GM18507 (cell line): ENCODE data around the gene ADD1.
"Not testable (repeated sequence)": the region's sequence is repeated elsewhere in the genome, so short reads cannot be mapped to it uniquely, and the experiment has no call there.

Experiments
- DNase-seq: peaks from one replicate; pipeline ENCODE4 v3.0.0; 2011; ENCODE audit warnings: low read depth; ENCODE audit not compliant: insufficient read length; ENCODE audit errors: extremely low spot score
- FAIRE-seq: peaks from 2 replicates; lab custom pipeline; 2011; peaks lifted over from hg19 to GRCh38; lab: Jason Lieb, UNC

ADD1 gene

GRCh38 chr4:2950221-2950989 lies 106.8 kb downstream of the ADD1 start:
- no peak for FAIRE-seq
- no peak for DNase-seq

GRCh38 chr4:2953496-2953895 lies 109.9 kb downstream of the ADD1 start:
- DNase-seq: no peak
- no peak for FAIRE-seq

- FAIRE-seq: peak; percentile 80
These were observed 110.9 kb downstream of the ADD1 start for GRCh38 chr4:2954358-2955185.

GRCh38 chr4:2955186-2956044 lies 111.8 kb downstream of the ADD1 start:
- not testable (repeated sequence) for FAIRE-seq

More at GRCh38 chr4:2954358-2955185, 110.9 kb downstream of the ADD1 start:
- DNase-seq: no peak

GRCh38 chr4:2958446-2958845 lies 114.8 kb downstream of the ADD1 start:
- DNase-seq (no peak), FAIRE-seq (no peak)

More at GRCh38 chr4:2955186-2956044, 111.8 kb downstream of the ADD1 start:
- DNase-seq: not testable (repeated sequence)

GRCh38 chr4:2960450-2960849 lies 116.8 kb downstream of the ADD1 start:
- FAIRE-seq, DNase-seq: not testable (repeated sequence)

- DNase-seq: no peak
- FAIRE-seq: no peak
These were observed 117.8 kb downstream of the ADD1 start for GRCh38 chr4:2961421-2961810.

- no peak for DNase-seq
- FAIRE-seq: peak; percentile 33
These were observed 118.3 kb downstream of the ADD1 start for GRCh38 chr4:2961811-2962441.

GRCh38 chr4:2962614-2963174 lies 119.0 kb downstream of the ADD1 start:
- FAIRE-seq (peak; percentile 62), DNase-seq (no peak)

- FAIRE-seq (peak; percentile 96), DNase-seq (peak; percentile 97)
These were observed 119.7 kb downstream of the ADD1 start, which contains the start of the genes GRK4 and NOP14 for GRCh38 chr4:2963175-2963965. Gene GRK4, plus strand, starts transcription at chr4:2963571. Its CDS starts 500 bp downstream, at chr4:2964071. Gene NOP14, minus strand, starts transcription at chr4:2963406. Its CDS starts 87 bp downstream, at chr4:2963319.

- DNase-seq (no peak), FAIRE-seq (peak; percentile 24)
These were observed 120.4 kb downstream of the ADD1 start for GRCh38 chr4:2963966-2964471.

- DNase-seq: no peak
- FAIRE-seq: no peak
These were observed 121.1 kb downstream of the ADD1 start for GRCh38 chr4:2964706-2965258.

GRCh38 chr4:2965262-2965661 lies 121.6 kb downstream of the ADD1 start:
- FAIRE-seq (no peak), DNase-seq (no peak)

GRCh38 chr4:2968381-2968780 lies 124.7 kb downstream of the ADD1 start:
- no peak for DNase-seq
- no peak for FAIRE-seq

GRCh38 chr4:2971275-2971674 lies 127.6 kb downstream of the ADD1 start:
- no peak for DNase-seq
- FAIRE-seq: no peak

GRCh38 chr4:2977211-2978088 lies 133.8 kb downstream of the ADD1 start:
- FAIRE-seq: no peak
- no peak for DNase-seq
